Neural cell (in vitro differentiated cells): ENCODE results near the gene RNF17.

Experiments
- CTCF ChIP-seq: fragments of 450-650 bp; IDR thresholded peaks from 2 replicates; pipeline ENCODE4 v1.5.1; 2014; ENCODE audit warnings: antibody characterized with exemption, mild to moderate bottlenecking, moderate library complexity; ENCODE audit not compliant: poor library complexity, severe bottlenecking
- EP300 ChIP-seq: fragments of 450-650 bp; conservative IDR thresholded peaks from 2 replicates; pipeline ENCODE4 v1.6.1; 2014; ENCODE audit warnings: antibody characterized with exemption, mild to moderate bottlenecking, moderate library complexity; ENCODE audit not compliant: poor library complexity, severe bottlenecking
- EZH2 ChIP-seq: fragments of 200-600, 300-800 bp; shearing (Covaris generic), sonication (generic); IDR thresholded peaks from 2 replicates; pipeline ENCODE4 v1.6.1; 2014; ENCODE audit warnings: antibody characterized with exemption, low read length, borderline replicate concordance, mild to moderate bottlenecking; ENCODE audit not compliant: insufficient read depth, poor library complexity, severe bottlenecking
- REST ChIP-seq: IDR thresholded peaks from 2 replicates; pipeline ENCODE4 v1.6.1; 2012; ENCODE audit warnings: borderline replicate concordance

GRCh38 chr13:24784319-24784718 is 20.4 kb downstream of the RNF17 start:
- TF ChIP-seq REST (no peak), EP300 (no peak), CTCF (no peak), EZH2 (no peak)
